Nephron progenitor cell (in vitro differentiated cells): ENCODE results near the gene PPP1R1A.
A peak's percentile ranks its signal among the peaks of the same experiment; 100 is the strongest.

Source experiments
- DNase-seq: peaks from one replicate; pipeline ENCODE4 v3.0.0; 2021
- H3K27ac Mint-ChIP-seq: 2 replicates; pipeline ENCODE4 v1.8.0; 2021; ENCODE audit warnings: mild to moderate bottlenecking, moderate library complexity, mixed read lengths
- H3K27me3 Mint-ChIP-seq: 2 replicates; pipeline ENCODE4 v1.8.0; 2021; ENCODE audit warnings: mild to moderate bottlenecking, low read depth, mixed read lengths; ENCODE audit not compliant: poor library complexity
- H3K36me3 Mint-ChIP-seq: 2 replicates; pipeline ENCODE4 v1.8.0; 2021; ENCODE audit warnings: low read depth, mixed read lengths
- H3K4me1 Mint-ChIP-seq: 2 replicates; pipeline ENCODE4 v1.8.0; 2021; ENCODE audit warnings: mixed read lengths
- H3K4me3 Mint-ChIP-seq: 2 replicates; pipeline ENCODE4 v1.8.0; 2021; ENCODE audit warnings: mild to moderate bottlenecking, moderate library complexity, mixed read lengths
- H3K9me3 Mint-ChIP-seq: 2 replicates; pipeline ENCODE4 v1.8.0; 2021; ENCODE audit warnings: mild to moderate bottlenecking, moderate library complexity, mixed read lengths
- CTCF ChIP-seq: fragments of 200-600 bp; sonication (generic); IDR thresholded peaks from 2 replicates; pipeline ENCODE4 v1.5.0; 2021; ENCODE audit warnings: antibody characterized with exemption

Gene PPP1R1A

GRCh38 chr12:54562750-54563356 lies 25.6 kb downstream of the PPP1R1A start:
- H3K9me3 Mint-ChIP-seq = no peaks in the 10 kb centered on the region
- no peak for DNase-seq
- no peak overlapping the region for H3K4me3 Mint-ChIP-seq
- no peak overlapping the region for H3K27ac Mint-ChIP-seq
- peaks cover 65% of the 10 kb centered on the region for H3K4me1 Mint-ChIP-seq
- peaks cover 38% of the 10 kb centered on the region for H3K27me3 Mint-ChIP-seq
- no peaks in the 10 kb centered on the region for H3K36me3 Mint-ChIP-seq
- TF ChIP-seq CTCF = no peak

- TF ChIP-seq CTCF = no peak
- Mint-ChIP-seq H3K4me3 (peak overlapping the region; percentile 70), H3K4me1 (peaks cover 57% of the 10 kb centered on the region), H3K9me3 (no peaks in the 10 kb centered on the region), H3K27me3 (peaks cover 38% of the 10 kb centered on the region), H3K27ac (no peak overlapping the region), H3K36me3 (no peaks in the 10 kb centered on the region)
- no peak for DNase-seq
Observed at GRCh38 chr12:54561164-54561563, 27.3 kb downstream of the PPP1R1A start.

- peak; percentile 78 for DNase-seq
- H3K4me1 Mint-ChIP-seq = peaks cover 50% of the 10 kb centered on the region
- TF ChIP-seq CTCF = no peak
- H3K9me3 Mint-ChIP-seq = no peaks in the 10 kb centered on the region
- no peak overlapping the region for H3K27ac Mint-ChIP-seq
- H3K27me3 Mint-ChIP-seq = peaks cover 38% of the 10 kb centered on the region
- H3K4me3 Mint-ChIP-seq = peak overlapping the region; percentile 70
- H3K36me3 Mint-ChIP-seq = no peaks in the 10 kb centered on the region
Observed at GRCh38 chr12:54560374-54560858, 28.0 kb downstream of the PPP1R1A start.

GRCh38 chr12:54558759-54559158 lies 29.7 kb downstream of the PPP1R1A start:
- no peak overlapping the region for H3K4me3 Mint-ChIP-seq
- peaks cover 37% of the 10 kb centered on the region for H3K4me1 Mint-ChIP-seq
- no peak for DNase-seq
- H3K27ac Mint-ChIP-seq = no peak overlapping the region
- no peaks in the 10 kb centered on the region for H3K36me3 Mint-ChIP-seq
- TF ChIP-seq CTCF = no peak
- no peaks in the 10 kb centered on the region for H3K9me3 Mint-ChIP-seq
- peaks cover 35% of the 10 kb centered on the region for H3K27me3 Mint-ChIP-seq

GRCh38 chr12:54558311-54558710 lies 30.1 kb downstream of the PPP1R1A start:
- Mint-ChIP-seq H3K27ac (no peak overlapping the region), H3K9me3 (no peaks in the 10 kb centered on the region), H3K4me3 (no peak overlapping the region), H3K27me3 (peaks cover 35% of the 10 kb centered on the region), H3K4me1 (peaks cover 34% of the 10 kb centered on the region), H3K36me3 (no peaks in the 10 kb centered on the region)
- no peak for DNase-seq
- TF ChIP-seq CTCF = no peak

- no peak for TF ChIP-seq CTCF
- Mint-ChIP-seq H3K27ac (no peak overlapping the region), H3K9me3 (no peaks in the 10 kb centered on the region), H3K4me1 (peaks cover 9% of the 10 kb centered on the region), H3K36me3 (no peaks in the 10 kb centered on the region), H3K4me3 (no peak overlapping the region), H3K27me3 (peaks cover 16% of the 10 kb centered on the region)
- DNase-seq = no peak
Observed at GRCh38 chr12:54555670-54556257, 32.7 kb downstream of the PPP1R1A start.
